ENCODE results near the gene LMBRD1.

The LMBRD1 gene

DNA sequence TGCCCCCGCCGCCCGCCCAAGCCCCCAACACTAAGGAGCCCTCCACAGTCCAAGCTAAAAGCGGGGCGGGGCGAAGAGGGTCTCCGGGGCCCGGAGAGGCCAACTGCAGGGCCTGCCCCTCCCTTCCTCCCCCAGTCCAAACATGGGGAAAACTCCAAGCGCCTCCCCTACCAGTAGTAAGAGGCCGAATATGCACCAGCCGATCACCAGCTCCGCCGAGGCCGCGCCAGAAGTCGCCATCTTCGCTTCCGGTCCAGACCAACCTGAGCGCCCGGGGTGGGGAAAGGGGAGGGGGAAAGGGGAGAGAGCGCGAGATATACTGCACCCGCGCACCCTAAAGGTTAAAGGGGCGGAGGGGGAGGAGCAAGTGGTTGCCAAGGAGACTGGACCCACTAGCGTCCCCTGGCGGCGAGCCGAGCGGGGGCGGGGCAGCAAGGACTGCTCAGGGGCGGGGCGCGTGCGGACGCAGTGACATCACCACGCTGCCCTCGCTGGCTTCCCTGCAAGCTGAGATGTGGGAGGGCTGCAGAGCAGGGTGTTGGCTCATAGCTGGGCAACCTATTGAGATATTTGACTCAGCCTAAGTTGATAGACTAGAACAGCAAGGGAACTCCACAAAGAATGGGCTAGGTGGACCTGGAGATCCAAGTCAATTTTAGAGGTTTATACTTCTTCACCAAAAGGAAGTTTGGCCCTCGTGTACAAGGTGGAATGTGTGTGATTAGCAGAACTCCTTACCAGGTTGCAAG lies at the start of gene LMBRD1:
LMBRD1 (minus strand) TSS at position 369 of the 749 bp plus-strand sequence; CDS start at position 240, 129 bp downstream.
- TF ChIP-seq, protein P1, sequence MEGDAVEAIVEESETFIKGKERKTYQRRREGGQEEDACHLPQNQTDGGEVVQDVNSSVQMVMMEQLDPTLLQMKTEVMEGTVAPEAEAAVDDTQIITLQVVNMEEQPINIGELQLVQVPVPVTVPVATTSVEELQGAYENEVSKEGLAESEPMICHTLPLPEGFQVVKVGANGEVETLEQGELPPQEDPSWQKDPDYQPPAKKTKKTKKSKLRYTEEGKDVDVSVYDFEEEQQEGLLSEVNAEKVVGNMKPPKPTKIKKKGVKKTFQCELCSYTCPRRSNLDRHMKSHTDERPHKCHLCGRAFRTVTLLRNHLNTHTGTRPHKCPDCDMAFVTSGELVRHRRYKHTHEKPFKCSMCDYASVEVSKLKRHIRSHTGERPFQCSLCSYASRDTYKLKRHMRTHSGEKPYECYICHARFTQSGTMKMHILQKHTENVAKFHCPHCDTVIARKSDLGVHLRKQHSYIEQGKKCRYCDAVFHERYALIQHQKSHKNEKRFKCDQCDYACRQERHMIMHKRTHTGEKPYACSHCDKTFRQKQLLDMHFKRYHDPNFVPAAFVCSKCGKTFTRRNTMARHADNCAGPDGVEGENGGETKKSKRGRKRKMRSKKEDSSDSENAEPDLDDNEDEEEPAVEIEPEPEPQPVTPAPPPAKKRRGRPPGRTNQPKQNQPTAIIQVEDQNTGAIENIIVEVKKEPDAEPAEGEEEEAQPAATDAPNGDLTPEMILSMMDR (IDR thresholded peaks at IDR 0.05; ENCODE audit: insufficient read depth, low read depth, low read length, missing control alignments), result peak; percentile 100
- H3K4me3 ChIP-seq (ENCODE audit: low read depth, low read length), result peak within 1 kb of the TSS; percentile 100
- peak; percentile 99 for DNase-seq (ENCODE audit: low read depth)

DNA sequence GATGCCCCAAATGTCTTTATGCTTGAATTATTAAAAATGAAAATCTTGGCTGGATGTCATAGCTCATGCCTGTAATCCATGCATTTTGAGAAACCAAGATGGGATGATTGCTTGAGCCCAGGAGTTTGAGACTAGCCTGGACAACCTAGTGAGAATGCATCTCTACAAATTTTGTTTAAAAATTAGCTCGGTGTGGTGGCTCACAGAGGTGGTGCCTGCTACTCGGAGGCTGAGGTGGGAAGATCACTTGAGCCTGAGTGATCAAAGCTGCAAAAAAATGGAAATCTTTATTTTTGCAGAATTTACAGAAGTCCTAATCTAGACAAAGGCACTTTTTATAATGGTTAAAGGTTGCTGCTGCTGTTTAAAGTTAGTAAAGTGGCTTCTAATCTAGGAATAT lies 49.5 kb upstream of the LMBRD1 start:
- DNase-seq (ENCODE audit: low read depth), result no peak
- TF ChIP-seq, protein P1 (IDR thresholded peaks at IDR 0.05; ENCODE audit: insufficient read depth, low read depth, low read length, missing control alignments), result no peak
- no peak overlapping the region for H3K4me3 ChIP-seq (ENCODE audit: low read depth, low read length)

DNA sequence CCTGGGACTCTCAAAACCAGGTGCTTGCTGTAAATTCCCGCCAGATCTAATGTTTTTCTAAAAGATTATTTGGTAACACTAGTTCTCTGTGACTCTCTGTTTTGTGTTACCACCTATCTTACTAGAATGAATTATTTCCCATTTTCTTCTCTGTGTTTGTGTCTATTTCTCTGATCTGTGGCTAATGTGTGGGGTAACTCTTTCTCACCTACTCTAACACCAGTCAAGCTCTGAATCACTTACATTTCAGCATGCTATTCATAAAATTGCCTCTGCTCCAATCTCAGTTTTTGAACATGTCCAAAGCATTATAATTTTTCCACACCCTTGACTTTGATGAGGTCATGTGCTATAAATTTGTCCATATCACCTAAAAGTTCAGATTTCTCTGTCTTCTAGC lies 46.4 kb upstream of the LMBRD1 start:
- no peak overlapping the region for H3K4me3 ChIP-seq (ENCODE audit: low read depth, low read length)
- TF ChIP-seq, protein P1 (IDR thresholded peaks at IDR 0.05; ENCODE audit: insufficient read depth, low read depth, low read length, missing control alignments), result no peak
- DNase-seq (ENCODE audit: low read depth), result no peak

DNA sequence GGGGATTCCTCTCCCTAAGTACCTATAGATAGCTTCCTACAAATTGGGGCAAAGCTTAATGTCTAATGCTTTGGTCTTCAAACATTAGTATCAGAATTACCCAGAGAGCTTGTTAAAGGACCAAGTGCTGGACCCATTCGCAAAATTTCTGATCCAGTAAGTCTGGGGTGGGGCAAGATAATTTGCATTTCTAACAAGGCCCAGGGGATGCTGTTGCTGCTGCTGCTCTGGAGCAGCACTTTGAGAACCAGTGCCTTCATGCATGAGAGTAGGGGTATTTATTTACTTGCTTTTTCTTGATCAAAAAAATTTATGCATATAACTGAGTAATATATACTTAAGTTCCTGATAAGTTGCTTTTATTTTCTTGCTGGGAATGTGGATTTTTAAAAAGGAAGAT lies 45.1 kb upstream of the LMBRD1 start:
- no peak overlapping the region for H3K4me3 ChIP-seq (ENCODE audit: low read depth, low read length)
- no peak for DNase-seq (ENCODE audit: low read depth)
- TF ChIP-seq, protein P1 (IDR thresholded peaks at IDR 0.05; ENCODE audit: insufficient read depth, low read depth, low read length, missing control alignments), result no peak

DNA sequence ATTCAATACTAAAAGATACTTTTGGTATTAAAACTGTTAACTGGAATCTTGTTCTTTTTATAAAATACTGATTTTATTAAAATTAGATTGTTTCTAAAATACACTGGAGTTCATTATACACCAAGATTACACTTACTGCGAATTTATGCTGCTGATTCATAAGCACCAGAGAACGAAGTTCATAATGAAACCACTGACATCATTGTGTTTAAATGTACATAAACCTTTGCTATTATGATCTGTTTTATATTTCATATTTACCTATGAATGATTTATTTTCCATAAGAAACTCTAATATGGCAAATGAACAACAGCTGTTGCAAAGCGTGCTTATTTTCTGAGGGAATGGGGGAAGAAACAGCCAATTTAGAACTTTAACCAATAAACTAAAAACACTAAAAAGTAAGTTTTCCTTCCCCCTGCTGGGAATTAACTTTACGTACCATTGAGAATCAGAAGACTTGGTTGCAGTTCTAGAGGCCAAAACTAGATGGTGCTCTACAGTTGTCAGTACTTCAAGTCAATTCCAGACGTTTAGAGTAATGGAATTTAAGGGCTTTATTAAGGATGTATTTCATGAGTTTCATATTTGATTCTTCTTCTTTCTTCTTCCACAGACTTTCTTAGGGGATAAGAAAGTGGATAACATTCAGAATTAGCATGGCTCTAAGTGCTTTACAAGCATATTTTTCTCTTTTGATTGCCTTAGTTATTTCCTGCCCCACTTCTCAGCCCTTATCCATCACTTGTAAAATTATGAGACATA lies 38.8 kb upstream of the LMBRD1 start:
- H3K4me3 ChIP-seq (ENCODE audit: low read depth, low read length), result no peak overlapping the region
- TF ChIP-seq, protein P1 (IDR thresholded peaks at IDR 0.05; ENCODE audit: insufficient read depth, low read depth, low read length, missing control alignments), result peak; percentile 72
- peak; percentile 71 for DNase-seq (ENCODE audit: low read depth)

DNA sequence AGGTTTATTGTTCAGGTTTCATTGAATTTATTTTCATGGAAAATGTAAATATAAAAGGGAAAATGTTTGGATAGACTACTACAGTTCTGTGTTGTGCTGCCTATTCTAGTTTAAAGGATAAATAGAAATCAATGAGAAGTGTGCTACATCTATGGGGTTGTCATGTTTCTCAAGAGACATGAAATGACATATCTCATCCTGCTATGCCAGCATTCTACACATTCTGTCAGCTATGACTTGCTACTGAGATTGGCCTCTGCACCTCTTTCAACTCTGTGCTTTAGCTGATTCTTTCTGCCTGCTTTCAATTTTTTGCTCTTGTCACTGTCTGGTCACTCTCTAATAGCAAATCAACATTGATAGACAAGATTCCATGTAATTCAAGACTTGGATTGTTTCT lies 35.7 kb upstream of the LMBRD1 start:
- TF ChIP-seq, protein P1 (IDR thresholded peaks at IDR 0.05; ENCODE audit: insufficient read depth, low read depth, low read length, missing control alignments), result no peak
- H3K4me3 ChIP-seq (ENCODE audit: low read depth, low read length), result no peak overlapping the region
- DNase-seq (ENCODE audit: low read depth), result no peak
